H9 (cell line): ENCODE data around the gene TMEM225. TPM values are rescaled to one million over a fixed set of nuclear protein-coding genes. Genes with fewer than 3 reads are reported as not detected.

ENCODE experiments used
- DNase-seq: peaks from one replicate; pipeline ENCODE4 v3.0.0-alpha.2; 2017
- H2AFZ ChIP-seq: one replicate; pipeline ENCODE4 v1.6.1; 2013; ENCODE audit warnings: mild to moderate bottlenecking, low read length, control low read depth, moderate library complexity
- H2AK5ac ChIP-seq: 2 replicates; pipeline ENCODE4 v1.6.1; 2013; ENCODE audit warnings: low read length, control low read depth, mixed read lengths; ENCODE audit not compliant: insufficient read length
- H2BK120ac ChIP-seq: one replicate; pipeline ENCODE4 v1.6.1; 2013; ENCODE audit warnings: low read depth, mild to moderate bottlenecking, low read length, control low read depth, inconsistent platforms; ENCODE audit not compliant: poor library complexity, severe bottlenecking
- H2BK12ac ChIP-seq: 2 replicates; pipeline ENCODE4 v1.6.1; 2013; ENCODE audit warnings: low read length, control low read depth, mixed read lengths, low read depth; ENCODE audit not compliant: insufficient read length
- H2BK15ac ChIP-seq: 2 replicates; pipeline ENCODE4 v1.6.1; 2013; ENCODE audit warnings: low read depth, low read length, control low read depth
- H2BK20ac ChIP-seq: one replicate; pipeline ENCODE4 v1.6.1; 2013; ENCODE audit warnings: low read depth, mild to moderate bottlenecking, low read length, control low read depth, inconsistent platforms; ENCODE audit not compliant: poor library complexity, severe bottlenecking
- H2BK5ac ChIP-seq: 2 replicates; pipeline ENCODE4 v1.6.1; 2013; ENCODE audit warnings: low read length, control low read depth, mixed read lengths; ENCODE audit not compliant: insufficient read length
- H3K14ac ChIP-seq: 2 replicates; pipeline ENCODE4 v1.6.1; 2013; ENCODE audit warnings: low read length, control low read depth; ENCODE audit not compliant: insufficient read depth
- H3K18ac ChIP-seq: 2 replicates; pipeline ENCODE4 v1.6.1; 2013; ENCODE audit warnings: low read depth, mild to moderate bottlenecking, mixed read lengths, low read length, control low read depth; ENCODE audit not compliant: insufficient read length
- H3K23ac ChIP-seq: 2 replicates; pipeline ENCODE4 v1.6.1; 2013; ENCODE audit warnings: low read length, control low read depth, mixed read lengths, low read depth; ENCODE audit not compliant: insufficient read length
- H3K23me2 ChIP-seq: 2 replicates; pipeline ENCODE4 v1.6.1; 2013; ENCODE audit warnings: low read depth, mild to moderate bottlenecking, mixed read lengths, low read length, control low read depth; ENCODE audit not compliant: insufficient read length, poor library complexity, severe bottlenecking
- H3K27ac ChIP-seq: 2 replicates; pipeline ENCODE4 v1.5.1; 2013; ENCODE audit warnings: low read length, control low read depth, mixed read lengths, low read depth; ENCODE audit not compliant: insufficient read length
- H3K27me3 ChIP-seq: 2 replicates; pipeline ENCODE4 v1.6.1; 2013; ENCODE audit warnings: low read length, control low read depth, inconsistent platforms; ENCODE audit not compliant: insufficient read depth
- H3K4ac ChIP-seq: 2 replicates; pipeline ENCODE4 v1.6.1; 2013; ENCODE audit warnings: low read depth, mild to moderate bottlenecking, control low read depth, inconsistent platforms, low read length, moderate library complexity
- H3K4me1 ChIP-seq: 2 replicates; pipeline ENCODE4 v1.6.1; 2013; ENCODE audit warnings: low read length, control low read depth, inconsistent platforms; ENCODE audit not compliant: insufficient read depth
- H3K4me2 ChIP-seq: 2 replicates; pipeline ENCODE4 v1.6.1; 2013; ENCODE audit warnings: low read length, control low read depth, mixed read lengths; ENCODE audit not compliant: insufficient read length, insufficient read depth
- H3K56ac ChIP-seq: 2 replicates; pipeline ENCODE4 v1.6.1; 2013; ENCODE audit warnings: low read depth, mild to moderate bottlenecking, mixed read lengths, low read length, control low read depth; ENCODE audit not compliant: insufficient read length
- H3K79me1 ChIP-seq: 2 replicates; pipeline ENCODE4 v1.6.1; 2013; ENCODE audit warnings: low read depth, mild to moderate bottlenecking, moderate library complexity, low read length, control low read depth, inconsistent platforms; ENCODE audit not compliant: insufficient read depth, poor library complexity, severe bottlenecking
- H3K79me2 ChIP-seq: 2 replicates; pipeline ENCODE4 v1.6.1; 2013; ENCODE audit warnings: low read length, control low read depth, inconsistent platforms; ENCODE audit not compliant: insufficient read depth
- H3K9ac ChIP-seq: 2 replicates; pipeline ENCODE4 v1.6.1; 2013; ENCODE audit warnings: low read length, control low read depth, mixed read lengths; ENCODE audit not compliant: insufficient read length; ENCODE audit errors: extremely low read depth
- H3K9me3 ChIP-seq: one replicate; pipeline ENCODE4 v1.6.1; 2013; ENCODE audit warnings: low read depth, low read length, inconsistent platforms; ENCODE audit not compliant: control insufficient read depth
- H3T11ph ChIP-seq: one replicate; pipeline ENCODE4 v1.6.1; 2013; ENCODE audit warnings: mild to moderate bottlenecking, low read length, control low read depth, inconsistent platforms
- H4K20me1 ChIP-seq: one replicate; pipeline ENCODE4 v1.6.1; 2013; ENCODE audit not compliant: control insufficient read depth, insufficient read length, insufficient read depth
- H4K5ac ChIP-seq: 2 replicates; pipeline ENCODE4 v1.6.1; 2013; ENCODE audit warnings: low read depth, mild to moderate bottlenecking, mixed read lengths, low read length, control low read depth; ENCODE audit not compliant: insufficient read length
- H4K8ac ChIP-seq: replicated peaks from 2 replicates; pipeline ENCODE4 v1.6.1; 2013; ENCODE audit warnings: low read length, control low read depth, mixed read lengths, low read depth; ENCODE audit not compliant: insufficient read length
- H4K91ac ChIP-seq: 2 replicates; pipeline ENCODE4 v1.6.1; 2013; ENCODE audit warnings: low read depth, mild to moderate bottlenecking, moderate library complexity, mixed read lengths, low read length, control low read depth; ENCODE audit not compliant: insufficient read length
- H3K27ac Mint-ChIP-seq, 3 experiments: 2 replicates in 2 of 3; 3 replicates in 1 of 3; pipeline ENCODE4 v1.8.0; 2020 to 2021; ENCODE audit warnings: mixed read lengths in 3 of 3, mild to moderate bottlenecking in 1 of 3, moderate library complexity in 1 of 3
- H3K27me3 Mint-ChIP-seq: 2 replicates; pipeline ENCODE4 v1.8.0; 2021; ENCODE audit warnings: low read depth, mild to moderate bottlenecking, moderate library complexity, mixed read lengths
- H3K36me3 Mint-ChIP-seq, 3 experiments: 2 replicates in 2 of 3; 3 replicates in 1 of 3; pipeline ENCODE4 v1.8.0; 2020 to 2021; ENCODE audit warnings: low read depth in 3 of 3, mixed read lengths in 3 of 3; ENCODE audit not compliant: insufficient read depth in 1 of 3
- H3K4me1 Mint-ChIP-seq, 2 experiments: 2 replicates each; pipeline ENCODE4 v1.8.0; 2020; ENCODE audit warnings: mixed read lengths in 2 of 2
- H3K4me3 Mint-ChIP-seq, 2 experiments: 2 replicates in 1 of 2; 3 replicates in 1 of 2; pipeline ENCODE4 v1.8.0; 2020 to 2021; ENCODE audit warnings: mild to moderate bottlenecking in 2 of 2, mixed read lengths in 2 of 2, moderate library complexity in 1 of 2
- H3K9me3 Mint-ChIP-seq, 2 experiments: 2 replicates in 1 of 2; 3 replicates in 1 of 2; pipeline ENCODE4 v1.8.0; 2020; ENCODE audit warnings: mild to moderate bottlenecking in 2 of 2, mixed read lengths in 2 of 2, moderate library complexity in 1 of 2
- WGBS: extraction: QIAGEN DNeasy Blood & Tissue Kit; methylation state at CpG from one replicate; pipeline ENCODE4 v1.1.7; 2013; ENCODE audit warnings: missing lambda C conversion rate, low lambda C conversion rate, mixed read lengths; ENCODE audit not compliant: insufficient read length; ENCODE audit errors: extremely low coverage; 5-methylcytosine and 5-hydroxymethylcytosine counted together
- total RNA-seq: library from RNA; stranded (reverse); gene quantifications from 2 replicates; pipeline ENCODE4 v1.2.1, GENCODE V29; 2021
- TF ChIP-seq, protein P1 (sequence below): fragments of 200-600 bp; sonication (generic); conservative IDR thresholded peaks from 3 replicates; pipeline ENCODE4 v1.8.0; 2021; ENCODE audit warnings: antibody characterized with exemption, mild to moderate bottlenecking

TMEM225 gene
- total RNA-seq, 1 experiment from 2014 or later, result not detected

DNA sequence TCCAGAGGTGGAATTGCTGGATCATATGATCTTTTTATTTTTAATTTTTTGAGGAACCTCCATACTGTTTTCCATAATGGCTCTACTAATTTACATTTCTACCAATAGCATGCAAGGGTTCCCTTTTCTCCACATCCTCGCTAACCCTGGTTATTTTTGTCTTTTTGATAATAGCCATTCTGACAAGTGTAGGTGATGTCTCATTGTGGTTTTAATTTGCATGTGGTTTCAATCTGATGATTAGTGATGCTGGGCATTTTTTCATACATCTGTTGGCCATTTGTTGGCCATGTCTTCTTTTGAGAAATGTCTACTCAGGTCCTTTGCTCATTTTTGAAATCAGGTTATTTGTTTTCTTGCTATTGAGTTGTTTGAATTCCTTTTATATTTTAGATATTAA, 38.6 kb upstream of the TMEM225 start:
- no peaks in the 10 kb centered on the region for H3K79me1 ChIP-seq
- no peaks in the 10 kb centered on the region for H3K9me3 ChIP-seq
- H3K23ac ChIP-seq, result no peak overlapping the region
- H4K20me1 ChIP-seq, result no peaks in the 10 kb centered on the region
- no peaks in the 10 kb centered on the region for H3K27me3 Mint-ChIP-seq
- no peak overlapping the region for H3K4me2 ChIP-seq
- no peak overlapping the region for H2BK15ac ChIP-seq
- no peak overlapping the region for H3K56ac ChIP-seq
- no peak overlapping the region for H2BK5ac ChIP-seq
- H3K79me2 ChIP-seq, result no peaks in the 10 kb centered on the region
- H3K18ac ChIP-seq, result no peak overlapping the region
- H3K23me2 ChIP-seq, result no peaks in the 10 kb centered on the region
- H2BK20ac ChIP-seq, result no peak overlapping the region
- no peaks in the 10 kb centered on the region for H3K4me1 ChIP-seq
- H3K9ac ChIP-seq, result no peak overlapping the region
- H3K14ac ChIP-seq, result no peak overlapping the region
- no CpG with 5 or more reads among the region's 1 CpG for WGBS
- H2AFZ ChIP-seq, result no peak overlapping the region
- DNase-seq, result no peak
- no peak overlapping the region for H4K5ac ChIP-seq
- no peak overlapping the region for H2AK5ac ChIP-seq
- H4K8ac ChIP-seq, result no peak overlapping the region
- H4K91ac ChIP-seq, result no peak overlapping the region
- no peak overlapping the region for H3T11ph ChIP-seq
- no peaks in the 10 kb centered on the region for H3K36me3 Mint-ChIP-seq
- no peaks in the 10 kb centered on the region for H3K27me3 ChIP-seq
- H3K4me1 Mint-ChIP-seq, result no peaks in the 10 kb centered on the region
- no peak overlapping the region for H2BK120ac ChIP-seq
- H3K4me3 Mint-ChIP-seq, result no peak overlapping the region
- H3K27ac ChIP-seq, result no peak overlapping the region
- H3K9me3 Mint-ChIP-seq, result no peaks in the 10 kb centered on the region
- H2BK12ac ChIP-seq, result no peak overlapping the region
- no peak overlapping the region for H3K4ac ChIP-seq
- TF ChIP-seq, protein P1, sequence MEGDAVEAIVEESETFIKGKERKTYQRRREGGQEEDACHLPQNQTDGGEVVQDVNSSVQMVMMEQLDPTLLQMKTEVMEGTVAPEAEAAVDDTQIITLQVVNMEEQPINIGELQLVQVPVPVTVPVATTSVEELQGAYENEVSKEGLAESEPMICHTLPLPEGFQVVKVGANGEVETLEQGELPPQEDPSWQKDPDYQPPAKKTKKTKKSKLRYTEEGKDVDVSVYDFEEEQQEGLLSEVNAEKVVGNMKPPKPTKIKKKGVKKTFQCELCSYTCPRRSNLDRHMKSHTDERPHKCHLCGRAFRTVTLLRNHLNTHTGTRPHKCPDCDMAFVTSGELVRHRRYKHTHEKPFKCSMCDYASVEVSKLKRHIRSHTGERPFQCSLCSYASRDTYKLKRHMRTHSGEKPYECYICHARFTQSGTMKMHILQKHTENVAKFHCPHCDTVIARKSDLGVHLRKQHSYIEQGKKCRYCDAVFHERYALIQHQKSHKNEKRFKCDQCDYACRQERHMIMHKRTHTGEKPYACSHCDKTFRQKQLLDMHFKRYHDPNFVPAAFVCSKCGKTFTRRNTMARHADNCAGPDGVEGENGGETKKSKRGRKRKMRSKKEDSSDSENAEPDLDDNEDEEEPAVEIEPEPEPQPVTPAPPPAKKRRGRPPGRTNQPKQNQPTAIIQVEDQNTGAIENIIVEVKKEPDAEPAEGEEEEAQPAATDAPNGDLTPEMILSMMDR, result no peak
- H3K27ac Mint-ChIP-seq, result no peak overlapping the region
